Brain pericyte (primary cell): ENCODE measurements around the gene ERF.

ENCODE experiments used
- DNase-seq: peaks from one replicate; pipeline ENCODE4 v3.0.0-alpha.2; 2012; ENCODE audit warnings: low read depth, low spot score

The ERF gene

GRCh38 chr19:42214810-42215485 is 40.0 kb downstream of the ERF start:
- no peak for DNase-seq

- DNase-seq: no peak
Measured at GRCh38 chr19:42212886-42213285, 42.0 kb downstream of the ERF start.

- no peak for DNase-seq
Measured at GRCh38 chr19:42208612-42209011, 46.3 kb downstream of the ERF start.

GRCh38 chr19:42207767-42208271 is 47.1 kb downstream of the ERF start:
- no peak for DNase-seq

- no peak for DNase-seq
Measured at GRCh38 chr19:42206871-42207755, 47.8 kb downstream of the ERF start.

GRCh38 chr19:42204664-42205063 is 50.3 kb downstream of the ERF start:
- no peak for DNase-seq

GRCh38 chr19:42203700-42204099 is 51.2 kb downstream of the ERF start:
- DNase-seq: no peak

GRCh38 chr19:42202290-42202880 is 52.5 kb downstream of the ERF start:
- no peak for DNase-seq

GRCh38 chr19:42201489-42202289 is 53.2 kb downstream of the ERF start:
- no peak for DNase-seq

- DNase-seq: no peak
Measured at GRCh38 chr19:42200116-42200715, 54.7 kb downstream of the ERF start.

GRCh38 chr19:42199440-42200115 is 55.4 kb downstream of the ERF start:
- DNase-seq: no peak

- no peak for DNase-seq
Measured at GRCh38 chr19:42198676-42199439, 56.1 kb downstream of the ERF start.
